ENCODE results near the gene ZNF491. TPM values are rescaled to one million over a fixed set of nuclear protein-coding genes. Genes with fewer than 3 reads are reported as not detected.
"Not testable (repeated sequence)": the region's sequence is repeated elsewhere in the genome, so short reads cannot be mapped to it uniquely, and the experiment has no call there.

Gene ZNF491
- total RNA-seq, 1 experiment from 2014 or later = 0.98 TPM

DNA sequence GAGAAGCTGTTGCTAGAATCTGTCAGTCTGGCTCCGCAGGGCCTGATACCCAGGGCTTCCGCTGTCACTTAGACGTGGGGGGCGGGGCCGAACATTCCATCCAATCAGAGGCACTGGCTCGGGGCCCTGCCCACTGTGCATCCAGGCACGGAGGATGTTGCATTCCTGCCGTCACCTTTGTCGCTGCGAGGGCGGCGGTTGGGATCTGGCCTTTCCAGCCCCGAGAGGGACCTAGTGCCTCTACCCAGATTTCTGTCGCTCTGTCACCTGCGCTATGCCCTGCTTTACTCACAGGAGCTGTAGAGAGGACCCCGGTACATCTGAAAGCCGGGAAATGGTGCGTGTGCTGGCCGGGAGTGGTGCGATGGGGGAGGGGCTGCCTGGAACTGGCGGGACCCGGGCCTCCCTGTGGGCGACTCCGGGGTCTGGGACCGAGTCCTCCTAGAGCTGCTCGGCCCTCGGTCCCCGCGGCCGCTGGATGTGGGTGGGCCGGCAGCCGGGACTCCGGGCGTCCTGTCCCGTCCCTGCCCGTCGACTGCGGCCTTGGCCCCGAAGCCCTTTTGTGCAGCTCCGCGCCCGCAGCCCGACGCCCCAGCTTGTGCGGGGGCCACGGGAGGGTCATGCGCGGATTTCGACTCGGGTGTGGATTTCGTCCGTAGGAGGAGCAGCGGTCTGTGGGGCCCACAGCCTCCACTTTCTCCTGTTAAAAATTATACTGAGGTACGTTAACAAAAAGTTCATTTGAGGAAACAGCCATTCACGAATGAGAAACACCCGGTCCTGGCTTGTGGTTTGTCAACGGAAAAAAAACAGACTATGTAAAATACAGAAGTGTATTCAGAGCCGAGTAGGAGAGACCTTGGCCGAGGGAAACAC is 50.5 kb downstream of the ZNF491 start, which contains the start of gene ZNF439:
Gene ZNF439, plus strand, starts transcription at position 133 of the 876 bp plus-strand sequence. Its CDS starts 142 bp downstream, at position 275.
- DNase-seq (ENCODE audit: low read depth, low spot score) = peak; percentile 8
- BruUV-seq (replicated peaks) = no TSS peak
- CTCF ChIA-PET = no interaction called here
- intact Hi-C loops (cut with micrococcal nuclease; ENCODE audit: unreplicated experiment) = no loop called here
- H3K27me3 ChIP-seq (ENCODE audit: control insufficient read depth, insufficient read depth, low read length) = no peaks in the 10 kb centered on the region
- no peaks in the 10 kb centered on the region for H3K9me3 ChIP-seq (ENCODE audit: control insufficient read depth, insufficient read depth, low read depth, low read length)
- peak within 1 kb of the TSS; percentile 70 for H3K27ac ChIP-seq (ENCODE audit: low read length)
- ATAC-seq = peak; percentile 100
- POLR2A ChIA-PET = no interaction called here
- peak within 1 kb of the TSS; percentile 61 to 74 for H3K4me3 ChIP-seq (ENCODE audit: low read depth in 2 of 2, low read length in 2 of 2)
- no peaks in the 10 kb centered on the region for H3K36me3 ChIP-seq (ENCODE audit: control insufficient read depth, insufficient read depth, low read length)
- H3K4me1 ChIP-seq (ENCODE audit: control insufficient read depth, insufficient read depth, low read length) = no peaks in the 10 kb centered on the region
- TF ChIP-seq SIN3A (IDR thresholded peaks at IDR 0.05; ENCODE audit: borderline replicate concordance, insufficient read depth, low read depth, low read length) (peak; percentile 70), POLR2AphosphoS5 (IDR thresholded peaks at IDR 0.05; ENCODE audit: low read depth, low read length) (0 out of 2 replicates have a peak, but pooled peaks have one; percentile 34)
- TF ChIP-seq, protein P1, sequence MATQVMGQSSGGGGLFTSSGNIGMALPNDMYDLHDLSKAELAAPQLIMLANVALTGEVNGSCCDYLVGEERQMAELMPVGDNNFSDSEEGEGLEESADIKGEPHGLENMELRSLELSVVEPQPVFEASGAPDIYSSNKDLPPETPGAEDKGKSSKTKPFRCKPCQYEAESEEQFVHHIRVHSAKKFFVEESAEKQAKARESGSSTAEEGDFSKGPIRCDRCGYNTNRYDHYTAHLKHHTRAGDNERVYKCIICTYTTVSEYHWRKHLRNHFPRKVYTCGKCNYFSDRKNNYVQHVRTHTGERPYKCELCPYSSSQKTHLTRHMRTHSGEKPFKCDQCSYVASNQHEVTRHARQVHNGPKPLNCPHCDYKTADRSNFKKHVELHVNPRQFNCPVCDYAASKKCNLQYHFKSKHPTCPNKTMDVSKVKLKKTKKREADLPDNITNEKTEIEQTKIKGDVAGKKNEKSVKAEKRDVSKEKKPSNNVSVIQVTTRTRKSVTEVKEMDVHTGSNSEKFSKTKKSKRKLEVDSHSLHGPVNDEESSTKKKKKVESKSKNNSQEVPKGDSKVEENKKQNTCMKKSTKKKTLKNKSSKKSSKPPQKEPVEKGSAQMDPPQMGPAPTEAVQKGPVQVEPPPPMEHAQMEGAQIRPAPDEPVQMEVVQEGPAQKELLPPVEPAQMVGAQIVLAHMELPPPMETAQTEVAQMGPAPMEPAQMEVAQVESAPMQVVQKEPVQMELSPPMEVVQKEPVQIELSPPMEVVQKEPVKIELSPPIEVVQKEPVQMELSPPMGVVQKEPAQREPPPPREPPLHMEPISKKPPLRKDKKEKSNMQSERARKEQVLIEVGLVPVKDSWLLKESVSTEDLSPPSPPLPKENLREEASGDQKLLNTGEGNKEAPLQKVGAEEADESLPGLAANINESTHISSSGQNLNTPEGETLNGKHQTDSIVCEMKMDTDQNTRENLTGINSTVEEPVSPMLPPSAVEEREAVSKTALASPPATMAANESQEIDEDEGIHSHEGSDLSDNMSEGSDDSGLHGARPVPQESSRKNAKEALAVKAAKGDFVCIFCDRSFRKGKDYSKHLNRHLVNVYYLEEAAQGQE (IDR thresholded peaks at IDR 0.05; ENCODE audit: insufficient read depth in 1 of 2, low read depth in 2 of 2, low read length in 1 of 2) = no peak
- in situ Hi-C loops (cut with HindIII; ENCODE audit: low pct_unique_long_range_greater_than_20kb, low sequenced_read_pairs) = no loop called here

DNA sequence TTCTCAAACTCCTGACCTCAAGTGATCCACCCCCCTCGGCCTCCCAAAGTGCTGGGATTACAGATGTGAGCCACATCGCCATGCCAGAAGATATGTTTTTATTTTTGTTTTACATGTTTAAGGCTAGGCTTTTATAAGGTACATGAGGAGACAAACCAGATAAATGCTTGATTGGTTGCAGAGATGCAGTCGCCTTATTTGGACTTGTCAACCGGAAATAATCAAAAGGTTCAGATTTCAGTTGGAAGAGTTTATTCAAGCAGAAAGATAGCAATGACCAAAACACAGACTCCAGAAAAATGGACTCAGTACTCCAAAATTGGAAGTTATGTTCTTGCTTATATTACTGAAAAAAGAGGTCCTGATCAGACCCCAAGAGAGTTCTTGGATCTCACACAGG is 52.0 kb downstream of the ZNF491 start:
- H3K4me1 ChIP-seq (ENCODE audit: control insufficient read depth, insufficient read depth, low read length); in situ Hi-C loops (cut with HindIII; ENCODE audit: low pct_unique_long_range_greater_than_20kb, low sequenced_read_pairs); CTCF ChIA-PET; intact Hi-C loops (cut with micrococcal nuclease; ENCODE audit: unreplicated experiment); DNase-seq (ENCODE audit: low read depth, low spot score); H3K27ac ChIP-seq (ENCODE audit: low read length); H3K36me3 ChIP-seq (ENCODE audit: control insufficient read depth, insufficient read depth, low read length); H3K9me3 ChIP-seq (ENCODE audit: control insufficient read depth, insufficient read depth, low read depth, low read length); H3K4me3 ChIP-seq (ENCODE audit: low read depth in 2 of 2, low read length in 2 of 2); ATAC-seq; H3K27me3 ChIP-seq (ENCODE audit: control insufficient read depth, insufficient read depth, low read length); POLR2A ChIA-PET; BruUV-seq (replicated peaks): not testable (repeated sequence)

DNA sequence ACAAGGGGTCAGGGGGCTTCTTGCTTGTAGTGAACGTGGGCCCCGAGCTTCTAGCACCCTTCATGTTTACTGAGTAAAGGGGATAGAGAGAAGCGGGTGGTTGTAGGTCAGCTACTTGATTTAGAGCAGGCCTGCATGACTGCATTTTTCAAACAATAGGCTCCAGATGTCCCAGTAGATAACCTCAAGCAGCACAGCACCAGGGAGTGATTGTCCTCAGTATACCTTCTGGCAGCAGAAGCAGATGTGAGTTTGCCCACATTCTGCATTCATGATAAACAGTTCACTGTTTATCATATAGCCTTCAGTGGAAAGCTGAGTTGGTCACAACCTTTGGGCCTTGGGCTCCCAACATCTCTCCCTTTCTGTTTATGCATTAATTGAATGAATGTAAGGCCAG is 55.0 kb downstream of the ZNF491 start:
- no peak for ATAC-seq
- H3K4me1 ChIP-seq (ENCODE audit: control insufficient read depth, insufficient read depth, low read length) = no peaks in the 10 kb centered on the region
- CTCF ChIA-PET = no interaction called here
- H3K27me3 ChIP-seq (ENCODE audit: control insufficient read depth, insufficient read depth, low read length) = no peaks in the 10 kb centered on the region
- POLR2A ChIA-PET = no interaction called here
- no TSS peak for BruUV-seq (replicated peaks)
- peaks cover 3% of the 10 kb centered on the region; the same call in 1 of the 2 replicates for H3K9me3 ChIP-seq (ENCODE audit: control insufficient read depth, insufficient read depth, low read depth, low read length)
- no peak overlapping the region for H3K4me3 ChIP-seq (ENCODE audit: low read depth in 2 of 2, low read length in 2 of 2)
- no peak overlapping the region for H3K27ac ChIP-seq (ENCODE audit: low read length)
- in situ Hi-C loops (cut with HindIII; ENCODE audit: low pct_unique_long_range_greater_than_20kb, low sequenced_read_pairs) (no loop called here), intact Hi-C loops (cut with micrococcal nuclease; ENCODE audit: unreplicated experiment) (no loop called here)
- no peaks in the 10 kb centered on the region for H3K36me3 ChIP-seq (ENCODE audit: control insufficient read depth, insufficient read depth, low read length)
- no peak for DNase-seq (ENCODE audit: low read depth, low spot score)
- TF ChIP-seq SIN3A (IDR thresholded peaks at IDR 0.05; ENCODE audit: borderline replicate concordance, insufficient read depth, low read depth, low read length) (no peak), TCF7L2 (IDR thresholded peaks at IDR 0.05; ENCODE audit: low read depth, low read length) (no peak), POLR2AphosphoS5 (IDR thresholded peaks at IDR 0.05; ENCODE audit: low read depth, low read length) (no peak)
- TF ChIP-seq, protein P1 (IDR thresholded peaks at IDR 0.05; ENCODE audit: insufficient read depth in 1 of 2, low read depth in 2 of 2, low read length in 1 of 2) = no peak
- TF ChIP-seq, protein P2, sequence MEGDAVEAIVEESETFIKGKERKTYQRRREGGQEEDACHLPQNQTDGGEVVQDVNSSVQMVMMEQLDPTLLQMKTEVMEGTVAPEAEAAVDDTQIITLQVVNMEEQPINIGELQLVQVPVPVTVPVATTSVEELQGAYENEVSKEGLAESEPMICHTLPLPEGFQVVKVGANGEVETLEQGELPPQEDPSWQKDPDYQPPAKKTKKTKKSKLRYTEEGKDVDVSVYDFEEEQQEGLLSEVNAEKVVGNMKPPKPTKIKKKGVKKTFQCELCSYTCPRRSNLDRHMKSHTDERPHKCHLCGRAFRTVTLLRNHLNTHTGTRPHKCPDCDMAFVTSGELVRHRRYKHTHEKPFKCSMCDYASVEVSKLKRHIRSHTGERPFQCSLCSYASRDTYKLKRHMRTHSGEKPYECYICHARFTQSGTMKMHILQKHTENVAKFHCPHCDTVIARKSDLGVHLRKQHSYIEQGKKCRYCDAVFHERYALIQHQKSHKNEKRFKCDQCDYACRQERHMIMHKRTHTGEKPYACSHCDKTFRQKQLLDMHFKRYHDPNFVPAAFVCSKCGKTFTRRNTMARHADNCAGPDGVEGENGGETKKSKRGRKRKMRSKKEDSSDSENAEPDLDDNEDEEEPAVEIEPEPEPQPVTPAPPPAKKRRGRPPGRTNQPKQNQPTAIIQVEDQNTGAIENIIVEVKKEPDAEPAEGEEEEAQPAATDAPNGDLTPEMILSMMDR (IDR thresholded peaks at IDR 0.05) = no peak
